GM12864 (cell line): Measurements from ENCODE around the gene PPTC7.

Source experiments
- DNase-seq: peaks from one replicate; pipeline ENCODE4 v3.0.0-alpha.2; 2011; ENCODE audit warnings: low read depth
- H3K4me3 ChIP-seq: 2 replicates; pipeline ENCODE4 v1.5.1; 2011; ENCODE audit warnings: mild to moderate bottlenecking, low read depth, low read length, control low read depth
- TF ChIP-seq, protein P1 (sequence below): IDR thresholded peaks from 2 replicates; pipeline ENCODE4 v1.5.1; 2011; ENCODE audit warnings: low read depth, mild to moderate bottlenecking, moderate library complexity, low read length, control low read depth, inconsistent platforms; ENCODE audit errors: missing control alignments

Gene PPTC7

DNA sequence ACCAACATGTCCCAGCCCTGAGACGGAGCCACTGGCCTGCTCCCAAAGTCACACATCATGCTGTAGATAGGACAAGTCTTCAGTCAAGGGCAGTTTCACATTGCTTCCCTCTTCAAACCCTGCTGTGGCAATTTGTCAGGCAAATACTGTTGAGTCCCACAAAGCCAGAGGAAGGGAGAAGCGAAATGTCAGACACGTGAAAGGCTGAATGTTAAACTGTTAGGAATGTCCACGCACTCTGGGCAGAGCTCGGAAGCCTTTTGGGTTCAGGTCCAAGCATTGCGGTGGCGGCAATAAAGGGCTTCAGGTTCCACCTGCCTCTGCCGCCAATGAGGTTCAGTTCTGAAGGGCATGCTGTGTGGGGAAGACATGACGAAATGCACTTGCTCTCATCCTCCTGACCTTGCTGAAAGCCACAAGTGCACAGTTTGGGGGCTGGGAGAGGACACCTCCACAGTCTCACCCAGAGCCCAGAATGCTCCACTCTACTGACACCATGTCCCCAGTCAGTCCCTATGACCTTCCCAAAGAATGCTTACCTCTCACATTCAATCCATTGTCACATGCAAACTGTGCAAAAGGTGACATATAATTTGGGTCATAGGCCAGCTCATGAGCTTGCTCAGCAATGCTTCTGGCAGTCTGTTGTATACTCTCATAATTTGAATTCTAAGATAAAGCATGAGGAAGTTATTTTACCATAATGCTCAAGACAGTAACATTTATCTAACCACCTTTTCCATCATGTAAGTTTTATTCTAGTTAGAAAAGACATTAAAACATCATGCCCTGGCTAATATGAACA, 45.3 kb downstream of the PPTC7 start:
- TF ChIP-seq, protein P1, sequence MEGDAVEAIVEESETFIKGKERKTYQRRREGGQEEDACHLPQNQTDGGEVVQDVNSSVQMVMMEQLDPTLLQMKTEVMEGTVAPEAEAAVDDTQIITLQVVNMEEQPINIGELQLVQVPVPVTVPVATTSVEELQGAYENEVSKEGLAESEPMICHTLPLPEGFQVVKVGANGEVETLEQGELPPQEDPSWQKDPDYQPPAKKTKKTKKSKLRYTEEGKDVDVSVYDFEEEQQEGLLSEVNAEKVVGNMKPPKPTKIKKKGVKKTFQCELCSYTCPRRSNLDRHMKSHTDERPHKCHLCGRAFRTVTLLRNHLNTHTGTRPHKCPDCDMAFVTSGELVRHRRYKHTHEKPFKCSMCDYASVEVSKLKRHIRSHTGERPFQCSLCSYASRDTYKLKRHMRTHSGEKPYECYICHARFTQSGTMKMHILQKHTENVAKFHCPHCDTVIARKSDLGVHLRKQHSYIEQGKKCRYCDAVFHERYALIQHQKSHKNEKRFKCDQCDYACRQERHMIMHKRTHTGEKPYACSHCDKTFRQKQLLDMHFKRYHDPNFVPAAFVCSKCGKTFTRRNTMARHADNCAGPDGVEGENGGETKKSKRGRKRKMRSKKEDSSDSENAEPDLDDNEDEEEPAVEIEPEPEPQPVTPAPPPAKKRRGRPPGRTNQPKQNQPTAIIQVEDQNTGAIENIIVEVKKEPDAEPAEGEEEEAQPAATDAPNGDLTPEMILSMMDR, result no peak
- no peak for DNase-seq
- H3K4me3 ChIP-seq, result no peak overlapping the region

DNA sequence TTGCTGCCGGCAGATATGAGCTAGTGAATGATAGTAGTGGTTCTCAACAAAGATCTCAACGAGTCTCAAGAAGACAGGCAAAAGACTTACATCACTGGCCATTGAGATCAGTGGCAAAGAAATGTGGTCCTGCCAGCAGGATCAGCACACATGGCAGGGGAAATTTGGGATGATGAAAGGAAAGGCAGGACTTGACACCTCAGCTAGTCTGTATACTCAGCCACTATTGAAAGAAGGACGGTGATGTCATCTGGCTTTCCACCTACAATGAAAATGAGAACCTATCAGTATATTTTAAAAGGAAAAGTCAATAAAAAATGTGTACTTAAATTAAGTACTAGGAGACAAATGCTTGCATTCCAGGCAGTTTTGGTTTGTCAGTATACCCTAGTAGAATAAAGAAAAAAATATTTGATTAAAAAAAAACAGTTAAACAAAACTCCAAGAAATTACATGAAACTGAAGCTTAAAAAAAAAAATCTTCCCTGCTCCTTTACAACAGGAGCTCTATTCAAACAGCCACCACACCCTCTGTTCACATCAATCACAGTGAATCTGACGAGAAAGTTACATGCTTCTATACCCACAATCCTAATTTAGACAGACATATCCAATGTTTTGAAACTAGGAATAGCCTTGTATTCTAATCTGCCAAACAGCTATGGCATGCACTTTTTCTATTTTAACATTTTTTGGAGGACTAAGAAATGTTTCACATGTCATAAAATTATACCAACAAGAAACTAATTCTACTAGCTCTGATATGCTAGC, 46.1 kb downstream of the PPTC7 start:
- TF ChIP-seq, protein P1, result no peak
- no peak overlapping the region for H3K4me3 ChIP-seq
- no peak for DNase-seq

DNA sequence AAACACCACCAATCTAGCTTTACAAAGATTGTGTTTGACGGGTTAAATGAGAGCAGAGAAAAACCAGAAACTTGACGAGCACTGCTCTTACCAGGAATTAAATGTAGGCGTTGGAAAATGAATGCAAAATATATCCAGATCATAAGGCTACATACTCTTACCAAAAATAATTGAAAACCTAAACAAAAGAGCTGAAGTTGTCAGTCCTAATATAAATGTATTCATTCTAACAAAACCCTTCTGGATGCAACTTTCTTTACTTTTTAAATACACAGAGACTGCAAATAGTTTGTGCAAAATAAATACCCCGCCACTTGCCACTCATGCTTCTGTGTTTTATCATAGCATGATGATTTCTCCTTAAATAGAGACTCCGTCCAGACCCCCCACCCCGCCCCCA, 48.3 kb downstream of the PPTC7 start:
- no peak for DNase-seq
- TF ChIP-seq, protein P1, result no peak

DNA sequence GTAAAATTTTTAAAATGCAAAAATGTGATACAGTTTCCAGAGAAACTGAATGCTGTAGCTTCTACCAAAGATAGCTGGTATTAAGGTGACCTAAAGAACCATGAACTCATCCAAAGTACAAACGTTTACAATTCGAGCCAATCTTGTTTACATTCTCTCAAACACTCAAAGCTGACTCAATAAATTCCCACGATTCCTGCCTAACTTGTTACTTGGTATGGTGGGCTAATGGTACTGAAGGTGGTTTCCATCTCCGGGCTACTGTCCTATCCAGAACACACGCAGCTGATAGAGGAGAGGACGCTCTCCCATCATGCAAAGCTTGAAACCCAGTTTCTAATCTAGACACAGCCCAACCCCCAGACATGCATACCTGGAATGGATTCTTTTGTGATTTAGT, 49.5 kb downstream of the PPTC7 start:
- DNase-seq, result no peak
- H3K4me3 ChIP-seq, result no peak overlapping the region
- TF ChIP-seq, protein P1, result no peak

More for the DNA sequence above, 48.3 kb downstream of the PPTC7 start:
- no peak overlapping the region for H3K4me3 ChIP-seq

DNA sequence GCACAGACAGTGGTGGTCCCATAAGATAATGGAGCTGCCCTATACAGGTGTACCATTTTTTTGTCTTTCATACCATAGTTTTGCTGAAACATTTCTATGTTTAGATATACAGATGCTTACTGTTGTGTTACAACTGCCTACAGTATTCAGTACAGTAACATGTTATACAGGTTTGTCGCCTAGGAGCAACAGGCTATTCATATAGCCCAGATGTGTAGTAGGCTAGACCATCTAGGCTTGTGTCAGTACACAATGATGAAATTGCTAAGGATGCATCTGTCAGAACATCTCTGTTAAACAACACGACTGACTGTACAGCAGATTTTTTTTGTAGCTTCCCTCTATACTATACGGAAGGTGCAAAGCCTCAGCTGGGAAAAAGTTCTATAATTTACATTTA, 50.5 kb downstream of the PPTC7 start:
- no peak for DNase-seq
- TF ChIP-seq, protein P1, result no peak

DNA sequence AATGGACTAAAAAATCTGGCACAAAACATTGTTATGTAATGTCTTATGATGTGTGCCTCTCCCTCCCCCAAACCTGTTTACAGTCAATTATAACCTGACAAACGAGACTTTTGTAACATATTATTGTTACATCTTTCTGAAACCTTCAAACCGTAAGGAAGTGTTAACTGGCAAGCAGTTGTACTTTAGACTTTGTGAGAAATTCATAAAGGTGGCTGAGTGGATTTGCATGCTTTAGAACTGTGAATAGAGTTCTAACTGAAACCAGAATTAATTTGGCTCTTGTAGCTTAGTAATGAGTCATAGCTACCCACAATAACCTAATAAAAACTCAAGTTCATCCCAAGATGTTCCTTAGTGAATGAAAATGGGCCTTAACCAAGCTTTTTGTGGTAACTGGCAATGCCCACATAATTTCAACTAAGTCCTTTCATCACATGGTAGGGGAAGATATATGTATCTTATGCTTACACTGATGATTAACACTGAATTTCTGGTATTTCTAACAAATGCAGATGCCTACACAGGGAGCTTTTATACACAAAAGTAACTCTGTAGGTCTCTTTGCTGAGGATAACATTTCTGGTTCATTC, 51.3 kb downstream of the PPTC7 start:
- DNase-seq, result peak; percentile 80
- TF ChIP-seq, protein P1, result no peak
- H3K4me3 ChIP-seq, result no peak overlapping the region; the same call in 1 of the 2 replicates

More for the DNA sequence above, 50.5 kb downstream of the PPTC7 start:
- no peak overlapping the region for H3K4me3 ChIP-seq
